Activated CD8-positive, alpha-beta T cell treated with anti-CD3 and anti-CD28 coated beads, Interleukin-2, amount 10 ng/mL, durations not matched to agents 7 days and 5 days (primary cell): Measurements from ENCODE around the gene GOLGA8A. TPM values are rescaled to one million over a fixed set of nuclear protein-coding genes. Genes with fewer than 3 reads are reported as not detected.
A peak's percentile ranks its signal among the peaks of the same experiment; 100 is the strongest.

ENCODE experiments used
- ATAC-seq: fragments of 150-1000 bp; cut with Tn5 transposase; one replicate; pipeline ENCODE4 v1.10.0; 2021; ENCODE audit warnings: moderate library complexity
- CTCF ChIA-PET: fragments of 350-600 bp; sonication (Branson Sonifier 250); formaldehyde crosslinking; loops from one replicate; lab custom pipeline; 2021; ENCODE audit warnings: antibody characterized with exemption; lab: Charles Lee
- POLR2A ChIA-PET: fragments of 350-600 bp; sonication (Branson Sonifier 250); formaldehyde crosslinking; loops from one replicate; lab custom pipeline; 2021; ENCODE audit warnings: antibody characterized with exemption; lab: Charles Lee
- DNase-seq: peaks from one replicate; pipeline ENCODE4 v3.0.0-alpha.2; 2020
- H3K27ac Mint-ChIP-seq: one replicate; pipeline ENCODE4 v1.8.0; 2021; ENCODE audit warnings: mild to moderate bottlenecking, mixed read lengths
- H3K27me3 Mint-ChIP-seq: one replicate; pipeline ENCODE4 v1.8.0; 2021; ENCODE audit warnings: low read depth, mixed read lengths
- H3K36me3 Mint-ChIP-seq: one replicate; pipeline ENCODE4 v1.8.0; 2021; ENCODE audit warnings: low read depth, mixed read lengths
- H3K4me1 Mint-ChIP-seq: one replicate; pipeline ENCODE4 v1.8.0; 2021; ENCODE audit warnings: low read depth, mixed read lengths
- H3K4me3 Mint-ChIP-seq: one replicate; pipeline ENCODE4 v1.8.0; 2021; ENCODE audit warnings: mild to moderate bottlenecking, mixed read lengths
- H3K9me3 Mint-ChIP-seq: one replicate; pipeline ENCODE4 v1.8.0; 2022; ENCODE audit warnings: mixed read lengths; ENCODE audit not compliant: insufficient read depth
- total RNA-seq, 2 experiments: library from RNA; stranded (reverse); gene quantifications; one replicate each; pipeline ENCODE4 v1.2.3, GENCODE V29; 2021

The GOLGA8A gene, protein sequence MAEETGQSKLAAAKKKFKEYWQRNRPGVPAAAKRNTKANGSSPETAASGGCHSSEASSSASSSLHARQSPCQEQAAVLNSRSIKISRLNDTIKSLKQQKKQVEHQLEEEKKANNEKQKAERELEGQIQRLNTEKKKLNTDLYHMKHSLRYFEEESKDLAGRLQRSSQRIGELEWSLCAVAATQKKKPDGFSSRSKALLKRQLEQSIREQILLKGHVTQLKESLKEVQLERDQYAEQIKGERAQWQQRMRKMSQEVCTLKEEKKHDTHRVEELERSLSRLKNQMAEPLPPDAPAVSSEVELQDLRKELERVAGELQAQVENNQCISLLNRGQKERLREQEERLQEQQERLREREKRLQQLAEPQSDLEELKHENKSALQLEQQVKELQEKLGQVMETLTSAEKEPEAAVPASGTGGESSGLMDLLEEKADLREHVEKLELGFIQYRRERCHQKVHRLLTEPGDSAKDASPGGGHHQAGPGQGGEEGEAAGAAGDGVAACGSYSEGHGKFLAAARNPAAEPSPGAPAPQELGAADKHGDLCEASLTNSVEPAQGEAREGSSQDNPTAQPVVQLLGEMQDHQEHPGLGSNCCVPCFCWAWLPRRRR
- 100 to 1,000 TPM; 207 to 215 TPM for total RNA-seq

DNA sequence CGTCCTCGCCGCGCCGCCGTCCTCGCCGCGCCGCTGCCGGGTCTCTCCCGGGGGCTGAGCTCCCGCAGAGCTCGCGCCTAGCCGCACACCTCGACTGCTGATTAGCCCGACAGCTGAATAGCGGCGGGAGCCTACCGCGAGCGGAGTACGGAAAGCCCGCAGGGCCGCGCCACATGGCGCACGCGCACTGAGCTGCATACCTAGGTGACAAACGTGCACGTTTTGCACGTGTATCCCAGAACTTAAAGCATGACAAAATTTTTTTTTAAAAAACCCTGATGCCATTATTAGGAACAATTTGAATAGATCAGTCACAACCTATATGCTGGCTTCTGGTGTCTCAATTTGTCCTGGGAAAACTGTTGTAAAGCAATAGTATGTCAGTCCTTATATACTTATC is at the start of gene GOLGA8A:
GOLGA8A (minus strand) TSS at position 122 of the 400 bp plus-strand sequence. CDS start 48,117 bp downstream, outside the sequence.
- POLR2A ChIA-PET, result no interaction called here
- no peaks in the 10 kb centered on the region for H3K9me3 Mint-ChIP-seq
- peak within 1 kb of the TSS; percentile 93 for H3K27ac Mint-ChIP-seq

DNA sequence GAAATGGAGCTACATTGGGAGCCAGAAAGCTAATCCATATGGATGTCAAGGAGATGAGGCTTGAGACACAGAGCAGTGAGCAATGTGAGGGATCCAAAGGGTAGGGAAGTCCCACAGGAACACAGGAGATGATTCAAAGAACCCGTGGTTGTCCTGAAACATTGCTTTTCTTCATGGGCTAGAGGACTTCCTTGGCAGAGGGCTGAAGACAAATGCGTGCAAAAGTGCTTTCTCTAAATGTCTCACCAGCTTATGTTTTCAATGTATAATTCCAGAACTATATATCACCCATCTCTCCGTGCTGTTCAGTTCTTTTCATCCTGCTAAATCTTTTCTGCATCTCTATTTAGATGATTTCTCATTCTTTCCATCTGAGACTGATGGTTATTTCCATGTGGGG is 46.0 kb upstream of the GOLGA8A start:
- no peak overlapping the region for H3K4me3 Mint-ChIP-seq
- DNase-seq (no peak), ATAC-seq (no peak)
- no peaks in the 10 kb centered on the region for H3K36me3 Mint-ChIP-seq
- H3K4me1 Mint-ChIP-seq, result no peaks in the 10 kb centered on the region
- POLR2A ChIA-PET, result no interaction called here
- CTCF ChIA-PET, result no interaction called here
- H3K27ac Mint-ChIP-seq, result no peak overlapping the region
- peaks cover 55% of the 10 kb centered on the region for H3K27me3 Mint-ChIP-seq
- no peaks in the 10 kb centered on the region for H3K9me3 Mint-ChIP-seq

More for the DNA sequence above, at the start of gene GOLGA8A:
- Mint-ChIP-seq H3K36me3 (peaks cover 26% of the 10 kb centered on the region), H3K27me3 (peaks cover 14% of the 10 kb centered on the region), H3K4me1 (peaks cover 26% of the 10 kb centered on the region), H3K4me3 (peak within 1 kb of the TSS; percentile 89)
- CTCF ChIA-PET, result interaction anchor here (1.6 to 1.9 kb wide), 2 partner anchors 71 to 150 kb away, joined by 5 to 10 read pairs; partner anchors contain the start of gene LPCAT4
- ATAC-seq (peak; percentile 79), DNase-seq (peak; percentile 85)

DNA sequence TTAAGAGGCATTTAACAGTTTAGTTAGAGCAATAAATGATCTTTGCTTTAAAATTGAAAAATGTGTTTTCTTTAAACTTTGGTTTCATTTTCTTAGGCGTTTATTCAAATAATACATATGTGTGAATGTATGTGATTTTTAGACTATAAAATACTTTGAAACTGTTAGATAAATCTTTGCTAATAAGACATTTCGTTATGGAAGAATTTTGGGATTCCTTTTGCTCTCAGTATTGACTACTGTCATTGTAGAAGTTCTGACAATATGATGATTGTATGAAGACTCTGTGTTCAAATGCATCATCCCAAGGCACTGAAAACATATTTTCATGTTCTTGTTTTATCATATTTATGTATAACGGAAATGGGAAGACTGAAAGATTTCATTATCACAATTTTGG is 43.8 kb upstream of the GOLGA8A start:
- ATAC-seq (no peak), DNase-seq (no peak)
- Mint-ChIP-seq H3K27ac (no peak overlapping the region), H3K4me1 (no peaks in the 10 kb centered on the region), H3K4me3 (no peak overlapping the region), H3K36me3 (no peaks in the 10 kb centered on the region), H3K27me3 (peaks cover 57% of the 10 kb centered on the region), H3K9me3 (no peaks in the 10 kb centered on the region)
- ChIA-PET CTCF (no interaction called here), POLR2A (no interaction called here)

DNA sequence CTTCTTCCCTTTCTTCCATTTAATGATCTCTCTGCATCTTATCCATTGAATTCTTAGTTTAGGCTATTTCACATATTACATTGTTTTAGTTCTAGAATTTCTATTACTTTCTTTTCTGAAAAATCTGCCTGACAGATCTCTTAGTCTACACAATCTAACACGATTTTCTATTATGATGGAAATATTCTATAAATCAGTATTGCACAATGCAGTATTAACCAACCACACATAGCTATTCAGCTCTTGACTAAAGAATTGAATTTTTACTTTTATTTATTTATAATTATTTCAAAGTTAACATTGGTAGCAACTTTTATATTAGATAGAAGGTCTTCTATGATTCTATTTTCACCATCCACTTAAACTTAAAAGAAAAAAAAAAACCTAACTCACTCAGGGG is 36.2 kb upstream of the GOLGA8A start:
- Mint-ChIP-seq H3K4me1 (peaks cover 2% of the 10 kb centered on the region), H3K4me3 (no peak overlapping the region), H3K36me3 (no peaks in the 10 kb centered on the region), H3K27ac (no peak overlapping the region), H3K27me3 (peaks cover 40% of the 10 kb centered on the region), H3K9me3 (no peaks in the 10 kb centered on the region)
- ChIA-PET POLR2A (interaction anchor here (0.6 kb wide), 1 partner anchor 105 kb away, joined by 3 read pairs; no protein-coding TSS in a partner anchor), CTCF (no interaction called here)
- ATAC-seq (no peak), DNase-seq (no peak)

DNA sequence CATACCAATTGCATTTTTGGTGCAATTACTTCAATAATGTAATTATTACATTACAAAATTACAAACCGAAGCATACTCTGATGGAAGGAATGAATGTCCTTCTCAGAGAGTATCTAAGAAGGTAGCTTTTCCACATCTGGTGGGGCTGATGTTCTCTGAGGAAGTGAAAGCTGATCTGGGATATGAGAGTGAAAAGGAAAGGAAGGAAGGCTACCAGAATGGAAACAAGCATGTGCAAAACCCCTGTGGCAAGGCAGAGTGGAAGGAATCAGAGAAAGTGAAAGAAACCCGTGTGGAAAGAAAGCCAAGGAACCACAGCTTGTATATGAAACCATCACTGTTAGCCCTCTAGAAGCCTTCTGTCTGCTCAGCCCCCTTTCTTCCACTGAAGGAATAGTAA is 35.3 kb upstream of the GOLGA8A start:
- peaks cover 2% of the 10 kb centered on the region for H3K4me1 Mint-ChIP-seq
- ATAC-seq (no peak), DNase-seq (no peak)
- no peak overlapping the region for H3K27ac Mint-ChIP-seq
- POLR2A ChIA-PET, result no interaction called here
- no peaks in the 10 kb centered on the region for H3K36me3 Mint-ChIP-seq
- CTCF ChIA-PET, result no interaction called here
- H3K27me3 Mint-ChIP-seq, result peaks cover 36% of the 10 kb centered on the region
- no peaks in the 10 kb centered on the region for H3K9me3 Mint-ChIP-seq
- no peak overlapping the region for H3K4me3 Mint-ChIP-seq

DNA sequence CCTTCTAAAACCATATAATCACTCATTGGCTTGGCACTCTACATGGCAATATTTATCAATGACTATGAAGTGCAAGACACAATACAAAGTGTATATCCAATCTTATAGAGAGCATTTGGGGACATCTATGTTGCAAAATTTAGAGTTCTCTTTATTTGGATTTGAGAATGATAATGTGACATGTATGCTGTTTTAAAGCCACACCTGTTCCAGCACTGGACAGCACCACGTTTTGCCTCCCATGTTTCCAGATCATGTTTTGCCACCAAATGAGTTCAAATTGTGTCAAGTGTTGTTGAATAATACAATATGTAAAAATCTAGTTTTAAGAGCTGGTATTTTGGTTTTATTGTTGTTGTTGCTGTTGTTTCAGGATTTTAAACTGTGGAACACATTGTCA is 33.3 kb upstream of the GOLGA8A start:
- ChIA-PET POLR2A (no interaction called here), CTCF (no interaction called here)
- DNase-seq (no peak), ATAC-seq (no peak)
- Mint-ChIP-seq H3K9me3 (no peaks in the 10 kb centered on the region), H3K36me3 (no peaks in the 10 kb centered on the region), H3K4me3 (no peak overlapping the region), H3K4me1 (peaks cover 2% of the 10 kb centered on the region), H3K27ac (no peak overlapping the region), H3K27me3 (peaks cover 31% of the 10 kb centered on the region)

DNA sequence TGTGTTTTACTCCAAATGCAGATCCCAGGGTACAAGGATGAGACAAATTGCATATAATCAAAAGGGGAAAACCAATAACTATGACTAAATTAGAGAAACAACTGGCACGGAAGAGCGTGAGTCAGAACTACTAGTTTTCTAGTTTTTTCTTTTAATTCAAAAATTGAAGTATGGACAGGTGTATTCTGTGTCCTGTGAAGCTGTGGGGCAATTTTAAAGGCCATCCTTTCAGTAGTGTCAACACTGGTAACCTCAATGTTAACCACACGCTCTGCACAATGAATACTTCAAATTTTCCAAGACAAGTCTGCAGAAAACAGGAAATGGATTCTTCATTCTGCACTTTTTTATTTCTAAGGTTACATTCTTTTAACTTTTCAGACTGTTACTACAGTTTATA is 32.5 kb upstream of the GOLGA8A start:
- no peak overlapping the region for H3K4me3 Mint-ChIP-seq

DNA sequence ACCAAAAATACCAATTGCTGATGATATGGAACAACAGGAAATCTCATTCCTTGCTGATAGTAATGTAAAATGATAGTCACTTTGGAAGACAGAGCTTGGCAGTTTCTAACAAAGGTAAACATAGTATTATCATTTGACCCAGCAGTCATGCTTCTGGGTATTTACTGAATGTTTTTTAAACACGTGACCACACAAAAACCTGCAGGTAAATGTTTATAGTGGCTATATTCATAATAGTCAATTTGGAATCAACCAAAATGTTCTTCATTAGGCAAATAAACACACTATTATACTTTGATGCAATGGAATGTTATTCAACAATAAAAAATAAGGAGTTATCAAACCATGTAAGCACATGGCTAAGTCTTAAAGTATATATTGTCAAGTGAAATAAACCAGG is 24.1 kb upstream of the GOLGA8A start:
- H3K36me3 Mint-ChIP-seq, result no peaks in the 10 kb centered on the region
- H3K4me3 Mint-ChIP-seq, result no peak overlapping the region
- no peak overlapping the region for H3K27ac Mint-ChIP-seq
- no peaks in the 10 kb centered on the region for H3K4me1 Mint-ChIP-seq
- ATAC-seq (no peak), DNase-seq (no peak)
- peaks cover 64% of the 10 kb centered on the region for H3K27me3 Mint-ChIP-seq
- ChIA-PET POLR2A (no interaction called here), CTCF (no interaction called here)
- no peaks in the 10 kb centered on the region for H3K9me3 Mint-ChIP-seq

More for the DNA sequence above, 32.5 kb upstream of the GOLGA8A start:
- Mint-ChIP-seq H3K4me1 (peaks cover 2% of the 10 kb centered on the region), H3K36me3 (no peaks in the 10 kb centered on the region), H3K27me3 (peaks cover 32% of the 10 kb centered on the region), H3K9me3 (no peaks in the 10 kb centered on the region), H3K27ac (no peak overlapping the region)
- DNase-seq (no peak), ATAC-seq (no peak)
- POLR2A ChIA-PET, result interaction anchor here (0.5 kb wide), 1 partner anchor 10 kb away, joined by 3 read pairs; no protein-coding TSS in a partner anchor
- CTCF ChIA-PET, result no interaction called here

DNA sequence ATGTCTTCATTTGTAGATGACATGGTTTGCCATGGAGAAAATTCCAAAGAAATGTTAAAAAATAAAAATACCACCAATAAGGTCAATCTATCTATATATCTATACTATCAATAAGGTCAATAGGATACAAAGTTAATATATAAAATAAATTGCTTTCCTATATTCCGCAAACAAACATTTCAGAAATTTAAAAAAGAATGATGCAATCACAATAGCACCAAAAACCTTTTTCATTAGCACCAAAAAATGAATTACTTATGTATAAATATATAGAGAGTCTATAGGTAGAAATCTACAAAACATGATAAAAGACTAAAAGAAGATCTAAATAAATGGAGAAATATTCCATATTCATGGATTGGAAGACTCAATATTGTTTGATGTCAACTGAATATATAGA is 22.8 kb upstream of the GOLGA8A start:
- H3K9me3 Mint-ChIP-seq, result no peaks in the 10 kb centered on the region
- no peak overlapping the region for H3K27ac Mint-ChIP-seq
- ATAC-seq (no peak), DNase-seq (no peak)
- POLR2A ChIA-PET, result no interaction called here
- CTCF ChIA-PET, result no interaction called here
- H3K4me3 Mint-ChIP-seq, result no peak overlapping the region
- H3K27me3 Mint-ChIP-seq, result peaks cover 59% of the 10 kb centered on the region
- H3K36me3 Mint-ChIP-seq, result no peaks in the 10 kb centered on the region
- H3K4me1 Mint-ChIP-seq, result no peaks in the 10 kb centered on the region

DNA sequence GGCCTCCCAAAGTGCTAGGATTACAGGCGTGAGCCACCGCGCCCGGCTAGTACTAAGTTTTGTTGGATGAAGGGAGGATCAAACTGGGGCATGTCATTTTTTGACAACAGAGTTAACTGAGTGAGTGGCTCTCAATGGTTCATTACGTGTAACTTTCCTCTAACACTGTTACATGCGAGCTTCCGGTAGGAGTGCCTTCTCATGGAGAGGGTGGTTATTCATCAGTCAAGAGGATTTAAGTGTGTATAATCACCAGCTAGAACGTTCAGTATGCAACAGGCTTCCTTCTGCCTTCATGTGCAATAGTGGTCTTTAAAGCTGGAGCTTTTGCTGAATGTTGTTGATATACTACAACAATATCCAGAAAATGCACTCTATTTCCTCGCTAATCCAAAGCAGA is 19.1 kb upstream of the GOLGA8A start:
- CTCF ChIA-PET, result no interaction called here
- H3K27me3 Mint-ChIP-seq, result peaks cover 51% of the 10 kb centered on the region

DNA sequence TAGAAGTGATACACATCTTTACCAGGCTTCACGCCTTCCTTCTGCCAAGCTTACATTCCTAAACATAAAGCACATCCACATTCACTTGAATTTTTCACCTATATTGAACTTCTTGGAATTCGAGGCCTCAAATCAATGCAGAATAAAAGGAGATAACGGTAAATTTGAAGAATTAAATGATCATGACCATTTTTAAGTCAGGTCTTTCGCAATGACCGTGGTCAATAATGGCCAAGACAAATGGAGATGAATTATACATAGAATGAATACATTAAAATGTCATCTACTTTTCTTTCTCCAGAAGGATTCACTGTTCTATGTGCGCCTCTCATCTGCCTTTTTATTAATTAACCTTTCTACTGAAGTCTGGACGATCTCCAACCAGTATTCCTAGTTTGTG is 5.3 kb upstream of the GOLGA8A start:
- peaks cover 3% of the 10 kb centered on the region for H3K4me1 Mint-ChIP-seq
- H3K36me3 Mint-ChIP-seq, result no peaks in the 10 kb centered on the region
- ChIA-PET POLR2A (no interaction called here), CTCF (no interaction called here)
- H3K9me3 Mint-ChIP-seq, result no peaks in the 10 kb centered on the region
- no peak for ATAC-seq
- H3K27ac Mint-ChIP-seq, result no peak overlapping the region
- peaks cover 51% of the 10 kb centered on the region for H3K27me3 Mint-ChIP-seq
- DNase-seq, result no peak
- H3K4me3 Mint-ChIP-seq, result no peak overlapping the region

More for the DNA sequence above, 19.1 kb upstream of the GOLGA8A start:
- no peak for DNase-seq
- H3K4me1 Mint-ChIP-seq, result no peaks in the 10 kb centered on the region
- no peaks in the 10 kb centered on the region for H3K36me3 Mint-ChIP-seq
- POLR2A ChIA-PET, result no interaction called here
- ATAC-seq, result no peak
- H3K9me3 Mint-ChIP-seq, result no peaks in the 10 kb centered on the region
- no peak overlapping the region for H3K27ac Mint-ChIP-seq
- no peak overlapping the region for H3K4me3 Mint-ChIP-seq

DNA sequence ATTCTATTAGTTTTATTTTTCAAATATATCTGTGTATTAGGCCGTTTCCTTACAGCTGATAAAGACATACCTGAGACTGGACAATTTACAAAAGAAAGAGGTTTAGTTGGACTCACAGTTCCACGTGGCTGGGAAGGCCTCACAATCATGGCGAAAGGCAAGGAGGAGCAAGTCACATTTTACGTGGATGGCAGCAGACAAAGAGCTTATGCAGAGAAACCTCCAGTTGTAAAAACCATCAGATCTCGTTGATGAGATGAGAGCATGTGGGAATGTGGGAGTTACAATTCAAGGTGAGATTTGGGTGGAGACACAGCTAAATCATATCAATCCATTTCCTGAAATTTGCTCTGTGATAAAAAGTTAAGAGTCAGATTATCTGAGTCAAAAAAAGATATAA is 2.3 kb upstream of the GOLGA8A start:
- ChIA-PET POLR2A (no interaction called here), CTCF (no interaction called here)
- Mint-ChIP-seq H3K4me1 (peaks cover 21% of the 10 kb centered on the region), H3K27me3 (peaks cover 33% of the 10 kb centered on the region), H3K4me3 (no peak overlapping the region), H3K27ac (no peak overlapping the region), H3K36me3 (peaks cover 9% of the 10 kb centered on the region), H3K9me3 (no peaks in the 10 kb centered on the region)
- DNase-seq, result no peak
- no peak for ATAC-seq
